ENCODE results near the gene STX1A. TPM values are rescaled to one million over a fixed set of nuclear protein-coding genes. Genes with fewer than 3 reads are reported as not detected.

The STX1A gene
- total RNA-seq, 1 donor from 2014 or later = 12.4 TPM

DNA sequence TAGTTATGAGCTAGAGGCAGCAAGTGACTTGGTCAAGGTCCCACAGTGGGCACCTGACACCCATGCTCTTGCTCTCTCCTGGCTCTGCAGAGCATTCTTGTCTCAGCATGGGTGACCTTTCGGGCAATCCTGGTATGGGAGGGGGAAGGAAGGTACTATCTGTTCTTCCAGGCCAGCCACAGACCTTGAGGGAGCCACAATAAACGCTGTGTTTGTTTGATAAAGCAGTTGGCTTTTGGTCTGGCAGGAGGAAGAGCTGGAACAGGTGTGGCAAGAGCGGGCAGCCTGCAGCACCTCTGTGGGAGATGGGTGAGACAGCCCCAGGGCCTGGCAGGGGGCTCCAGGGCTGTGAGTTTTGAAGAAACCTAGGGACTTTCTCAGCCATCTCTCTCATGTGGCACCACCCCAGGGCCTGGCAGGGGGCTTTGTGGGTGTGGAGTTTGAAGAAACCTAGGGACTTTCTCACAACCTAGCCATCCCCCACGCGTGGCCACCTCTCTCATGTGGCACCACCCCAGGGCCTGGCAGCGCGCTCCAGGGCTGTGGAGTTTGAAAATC, 39.2 kb upstream of the STX1A start:
- no peak for FAIRE-seq
- no peaks in the 10 kb centered on the region for H3K27me3 ChIP-seq (ENCODE audit: control insufficient read depth, insufficient read depth, low read length)
- DNase-seq (ENCODE audit: low read depth) = no peak
- no peaks in the 10 kb centered on the region for H3K36me3 ChIP-seq (ENCODE audit: control insufficient read depth, insufficient read depth, low read length)
- TF ChIP-seq, protein P1, sequence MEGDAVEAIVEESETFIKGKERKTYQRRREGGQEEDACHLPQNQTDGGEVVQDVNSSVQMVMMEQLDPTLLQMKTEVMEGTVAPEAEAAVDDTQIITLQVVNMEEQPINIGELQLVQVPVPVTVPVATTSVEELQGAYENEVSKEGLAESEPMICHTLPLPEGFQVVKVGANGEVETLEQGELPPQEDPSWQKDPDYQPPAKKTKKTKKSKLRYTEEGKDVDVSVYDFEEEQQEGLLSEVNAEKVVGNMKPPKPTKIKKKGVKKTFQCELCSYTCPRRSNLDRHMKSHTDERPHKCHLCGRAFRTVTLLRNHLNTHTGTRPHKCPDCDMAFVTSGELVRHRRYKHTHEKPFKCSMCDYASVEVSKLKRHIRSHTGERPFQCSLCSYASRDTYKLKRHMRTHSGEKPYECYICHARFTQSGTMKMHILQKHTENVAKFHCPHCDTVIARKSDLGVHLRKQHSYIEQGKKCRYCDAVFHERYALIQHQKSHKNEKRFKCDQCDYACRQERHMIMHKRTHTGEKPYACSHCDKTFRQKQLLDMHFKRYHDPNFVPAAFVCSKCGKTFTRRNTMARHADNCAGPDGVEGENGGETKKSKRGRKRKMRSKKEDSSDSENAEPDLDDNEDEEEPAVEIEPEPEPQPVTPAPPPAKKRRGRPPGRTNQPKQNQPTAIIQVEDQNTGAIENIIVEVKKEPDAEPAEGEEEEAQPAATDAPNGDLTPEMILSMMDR (IDR thresholded peaks at IDR 0.05; ENCODE audit: insufficient read depth, low read length, severe bottlenecking) = no peak
- H3K4me3 ChIP-seq (ENCODE audit: low read depth, low read length) = no peak overlapping the region

DNA sequence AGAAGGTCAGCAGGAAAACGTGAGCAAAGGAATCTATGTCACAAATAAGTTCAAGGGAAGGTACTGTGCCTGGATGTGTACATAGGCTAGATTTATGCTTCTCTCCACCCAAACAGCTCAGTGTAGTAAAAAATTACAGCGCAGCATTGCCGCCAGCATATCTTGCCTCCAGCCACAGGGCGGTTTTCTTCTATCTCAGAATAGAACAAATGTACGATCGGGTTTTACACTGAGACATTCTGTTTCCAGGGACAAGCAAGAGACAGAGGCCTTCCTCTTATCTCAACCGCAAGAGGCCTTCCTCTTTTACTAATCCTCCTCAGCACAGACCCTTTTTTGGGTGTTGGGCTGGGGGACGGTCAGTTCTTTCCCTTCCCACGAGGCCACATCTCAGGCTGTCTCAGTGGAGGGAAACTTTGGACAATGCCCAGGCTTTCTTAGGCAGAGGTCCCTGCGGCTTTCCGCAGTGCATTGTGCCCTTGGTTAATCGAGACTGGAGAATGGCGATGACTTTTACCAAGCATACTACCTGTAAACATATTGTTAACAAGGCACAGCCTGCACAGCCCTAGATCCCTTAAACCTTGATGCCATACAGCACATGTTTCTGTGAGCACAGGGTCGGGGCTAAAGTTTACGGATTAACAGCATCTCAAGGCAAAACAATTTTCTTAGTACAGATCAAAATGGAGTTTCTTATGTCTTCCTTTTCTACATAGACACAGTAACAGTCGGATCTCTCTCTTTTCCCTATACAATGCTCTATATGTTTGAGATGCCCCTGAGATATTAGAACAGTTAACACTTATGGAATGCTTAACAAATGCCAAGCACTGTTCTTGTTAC, 30.7 kb upstream of the STX1A start:
- no peak overlapping the region for H3K4me3 ChIP-seq (ENCODE audit: low read depth, low read length)
- DNase-seq (ENCODE audit: low read depth) (no peak), FAIRE-seq (no peak)
- H3K36me3 ChIP-seq (ENCODE audit: control insufficient read depth, insufficient read depth, low read length) = no peaks in the 10 kb centered on the region
- no peaks in the 10 kb centered on the region for H3K27me3 ChIP-seq (ENCODE audit: control insufficient read depth, insufficient read depth, low read length)
- TF ChIP-seq, protein P1 (IDR thresholded peaks at IDR 0.05; ENCODE audit: insufficient read depth, low read length, severe bottlenecking) = no peak

DNA sequence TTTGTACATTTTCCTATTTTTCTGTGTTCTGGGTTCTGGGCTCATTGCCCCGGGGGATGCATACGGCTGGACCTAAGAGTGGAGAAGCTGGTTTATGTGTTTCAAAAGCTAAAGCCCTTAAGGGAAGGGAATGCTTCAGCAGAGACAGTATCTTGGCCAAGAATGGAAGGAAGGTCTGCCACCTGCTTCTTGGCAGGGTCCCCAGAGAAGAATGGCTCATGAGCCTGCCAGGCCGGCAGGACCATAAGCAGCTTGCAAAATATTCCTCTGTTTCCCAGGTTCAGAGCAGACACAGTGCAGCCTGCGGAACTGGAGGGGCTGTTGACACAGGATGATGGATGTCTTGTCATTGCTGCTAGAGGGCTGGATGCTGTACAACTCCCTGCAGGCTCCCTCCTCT, 26.9 kb upstream of the STX1A start:
- Histone ChIP-seq H3K4me3 (ENCODE audit: low read depth, low read length) (no peak overlapping the region), H3K36me3 (ENCODE audit: control insufficient read depth, insufficient read depth, low read length) (no peaks in the 10 kb centered on the region), H3K27me3 (ENCODE audit: control insufficient read depth, insufficient read depth, low read length) (no peaks in the 10 kb centered on the region)
- FAIRE-seq (no peak), DNase-seq (ENCODE audit: low read depth) (no peak)
- TF ChIP-seq, protein P1 (IDR thresholded peaks at IDR 0.05; ENCODE audit: insufficient read depth, low read length, severe bottlenecking) = no peak

DNA sequence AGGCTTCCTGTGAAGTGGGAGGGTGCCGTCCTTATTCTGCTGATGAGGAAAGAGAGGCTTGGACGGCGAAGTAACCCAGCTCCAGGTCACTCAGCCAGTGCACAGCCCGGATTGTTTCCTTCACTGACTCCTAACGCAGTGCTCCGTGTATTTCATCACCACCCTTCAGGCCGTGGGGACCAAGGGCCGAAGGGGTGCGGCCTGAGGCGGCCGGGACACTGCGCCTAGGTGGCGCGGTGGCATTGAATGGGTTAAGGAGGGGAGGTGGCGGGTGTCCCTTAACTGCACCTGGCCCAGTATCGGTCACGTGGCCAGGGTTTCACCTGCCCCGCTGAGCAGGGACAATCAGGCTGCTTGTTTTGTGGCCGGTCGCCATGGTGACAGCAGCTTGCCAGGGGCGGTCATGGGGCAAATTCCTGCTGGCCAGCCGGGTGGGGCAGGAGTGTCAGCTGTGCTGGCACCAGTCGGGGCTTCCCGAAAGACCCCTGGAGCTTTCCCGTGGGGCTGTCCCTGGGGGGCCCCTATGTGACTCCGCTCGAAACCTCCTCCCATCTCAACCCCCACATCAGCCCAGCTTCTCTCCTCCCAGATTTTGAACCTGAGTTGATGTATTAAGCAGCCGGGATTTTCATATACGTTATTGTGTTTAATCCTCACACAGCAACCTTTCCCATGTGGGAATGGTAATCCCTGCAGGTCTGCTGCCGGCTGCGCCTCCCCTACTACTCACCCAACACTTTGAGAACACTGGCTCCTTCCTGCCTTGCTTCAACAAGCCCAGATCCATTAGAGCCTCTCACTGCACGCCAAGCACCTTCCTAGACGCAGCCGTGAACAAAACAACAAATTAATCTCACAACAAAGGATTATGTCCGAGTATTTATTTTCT, 23.5 kb upstream of the STX1A start:
- DNase-seq (ENCODE audit: low read depth) = peak; percentile 27
- TF ChIP-seq, protein P1 (IDR thresholded peaks at IDR 0.05; ENCODE audit: insufficient read depth, low read length, severe bottlenecking) = no peak
- Histone ChIP-seq H3K27me3 (ENCODE audit: control insufficient read depth, insufficient read depth, low read length) (no peaks in the 10 kb centered on the region), H3K4me3 (ENCODE audit: low read depth, low read length) (no peak overlapping the region), H3K36me3 (ENCODE audit: control insufficient read depth, insufficient read depth, low read length) (no peaks in the 10 kb centered on the region)
- no peak for FAIRE-seq

DNA sequence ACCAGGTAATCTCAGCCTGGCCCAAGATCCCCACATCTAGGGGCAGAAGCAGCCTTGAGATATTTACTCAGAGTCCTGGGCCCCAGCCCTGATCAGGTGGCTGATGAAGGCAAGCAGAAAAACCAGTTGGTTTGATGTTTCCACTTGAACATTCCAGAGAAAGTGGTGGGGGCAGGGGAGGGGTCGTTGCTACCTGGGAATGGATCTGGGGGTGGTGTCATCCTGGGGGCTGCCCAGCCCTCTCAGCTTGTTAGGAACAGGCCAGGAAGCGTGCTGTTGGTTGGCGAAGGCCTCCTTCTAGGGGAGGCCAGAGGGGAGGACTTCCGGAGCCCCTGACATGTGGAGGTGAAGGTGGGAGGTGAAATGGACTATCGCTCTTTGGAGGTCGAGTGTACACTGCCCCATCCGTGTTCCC, 22.9 kb upstream of the STX1A start:
- H3K4me3 ChIP-seq (ENCODE audit: low read depth, low read length) = no peak overlapping the region
- FAIRE-seq (no peak), DNase-seq (ENCODE audit: low read depth) (no peak)
- H3K36me3 ChIP-seq (ENCODE audit: control insufficient read depth, insufficient read depth, low read length) = no peaks in the 10 kb centered on the region
- H3K27me3 ChIP-seq (ENCODE audit: control insufficient read depth, insufficient read depth, low read length) = no peaks in the 10 kb centered on the region
- TF ChIP-seq, protein P1 (IDR thresholded peaks at IDR 0.05; ENCODE audit: insufficient read depth, low read length, severe bottlenecking) = no peak

Measured in bronchial epithelial cell (primary cell).